Measurements from ENCODE around the gene FBRSL1. TPM values are rescaled to one million over a fixed set of nuclear protein-coding genes. Genes with fewer than 3 reads are reported as not detected.

Gene FBRSL1
- total and polyA plus RNA-seq, 12 donors: 28.1 to 90.6 (median 47.0) TPM

- Histone ChIP-seq H3K4me1 (peaks cover 0 to 15% (median 6%) of the 10 kb centered on the region in 9 donors), H3K27ac (no peak overlapping the region), H3K4me3 (no peak overlapping the region), H3K27me3 (peaks cover 0 to 39% (median 14%) of the 10 kb centered on the region in 7 donors), H3K36me3 (no peaks in the 10 kb centered on the region), H3K9me3 (no peaks in the 10 kb centered on the region)
- ATAC-seq (no peak), DNase-seq (peak in 1 of 2 donors; percentile 5)
- WGBS, 2 donors: 89 to 92% methylated on average over 17 of the region's 17 CpGs
- no peak for TF ChIP-seq CTCF (IDR thresholded peaks at IDR 0.05)
- intact Hi-C loops (cut with DNase I): loop anchor here in 1 of 10 donors (10.0 kb wide), 1 partner anchor 111 kb away; no protein-coding TSS in a partner anchor
These were observed 6.3 kb upstream of the FBRSL1 start for GRCh38 chr12:132483612-132484011.

GRCh38 chr12:132484183-132484890 is 5.6 kb upstream of the FBRSL1 start:
- H3K4me3 ChIP-seq: no peak overlapping the region
- intact Hi-C loops (cut with DNase I): loop anchor here in 1 of 10 donors (10.0 kb wide), 1 partner anchor 110 kb away; no protein-coding TSS in a partner anchor
- no peak overlapping the region for H3K27ac ChIP-seq
- peaks cover 0 to 23% (median 14%) of the 10 kb centered on the region in 9 donors for H3K4me1 ChIP-seq
- no peak for TF ChIP-seq CTCF (IDR thresholded peaks at IDR 0.05)
- peaks cover 0 to 35% (median 14%) of the 10 kb centered on the region in 7 donors for H3K27me3 ChIP-seq
- ATAC-seq: no peak
- 91 to 92% methylated on average over 25 to 28 of the region's 28 CpGs for WGBS, 2 donors
- no peaks in the 10 kb centered on the region for H3K36me3 ChIP-seq
- H3K9me3 ChIP-seq: no peaks in the 10 kb centered on the region
- peak in 1 of 2 donors; percentile 4 for DNase-seq

- DNase-seq: peak in 1 of 2 donors; percentile 6
- 59 to 64% methylated on average over 16 of the region's 16 CpGs for WGBS, 2 donors
- intact Hi-C loops (cut with DNase I): loop anchor here in 1 of 10 donors (10.0 kb wide), 1 partner anchor 110 kb away; no protein-coding TSS in a partner anchor
- no peak overlapping the region for H3K4me3 ChIP-seq
- H3K9me3 ChIP-seq: no peaks in the 10 kb centered on the region
- peaks cover 0 to 23% (median 15%) of the 10 kb centered on the region in 9 donors for H3K4me1 ChIP-seq
- no peaks in the 10 kb centered on the region for H3K36me3 ChIP-seq
- ATAC-seq: no peak
- TF ChIP-seq CTCF (IDR thresholded peaks at IDR 0.05): no peak
- no peak overlapping the region for H3K27ac ChIP-seq
- peaks cover 0 to 30% (median 11%) of the 10 kb centered on the region in 7 donors for H3K27me3 ChIP-seq
These were observed 5.0 kb upstream of the FBRSL1 start for GRCh38 chr12:132484891-132485441.

- ATAC-seq: no peak
- Histone ChIP-seq H3K4me1 (peaks cover 0 to 23% (median 15%) of the 10 kb centered on the region in 9 donors), H3K36me3 (no peaks in the 10 kb centered on the region), H3K27ac (no peak overlapping the region), H3K9me3 (no peaks in the 10 kb centered on the region), H3K27me3 (peaks cover 0 to 23% (median 5%) of the 10 kb centered on the region in 7 donors), H3K4me3 (no peak overlapping the region)
- intact Hi-C loops (cut with DNase I): loop anchor here in 1 of 10 donors (10.0 kb wide), 1 partner anchor 109 kb away; no protein-coding TSS in a partner anchor
- 93 to 95% methylated on average over 8 of the region's 8 CpGs for WGBS, 2 donors
- no peak for TF ChIP-seq CTCF (IDR thresholded peaks at IDR 0.05)
- DNase-seq: no peak
These were observed 4.3 kb upstream of the FBRSL1 start for GRCh38 chr12:132485619-132486018.
